CD4-positive, CD25-positive, alpha-beta regulatory T cell (primary cell): ENCODE data around the gene DDX54. TPM values are rescaled to one million over a fixed set of nuclear protein-coding genes. Genes with fewer than 3 reads are reported as not detected.

Experiments used
- ATAC-seq, 2 donors: fragments of 150-1000 bp; cut with Tn5 transposase; one replicate each; pipeline ENCODE4 v1.10.0; 2021; ENCODE audit warnings: low read depth in 2 of 2, moderate number of reproducible peaks in 2 of 2, moderate library complexity in 1 of 2
- DNase-seq, 3 donors: peaks; one replicate each; pipeline versions ENCODE4 v3.0.0 to v3.0.0-alpha.2; 2012 to 2022; ENCODE audit warnings: mixed read lengths in 1 of 3
- H3K27ac ChIP-seq: one replicate; pipeline ENCODE4 v1.7.0; 2013; ENCODE audit warnings: mild to moderate bottlenecking, low read length; ENCODE audit not compliant: insufficient read depth, poor library complexity, severe bottlenecking
- H3K27me3 ChIP-seq: one replicate; pipeline ENCODE4 v1.7.0; 2013; ENCODE audit warnings: low read length; ENCODE audit not compliant: control insufficient read depth, insufficient read depth
- H3K36me3 ChIP-seq: one replicate; pipeline ENCODE4 v1.7.0; 2013; ENCODE audit warnings: mild to moderate bottlenecking, low read length, moderate library complexity; ENCODE audit not compliant: control insufficient read depth, insufficient read depth
- H3K4me1 ChIP-seq: 2 replicates; pipeline ENCODE4 v1.7.0; 2013; ENCODE audit warnings: mild to moderate bottlenecking, low read length; ENCODE audit not compliant: insufficient read depth, control insufficient read depth, poor library complexity, severe bottlenecking
- H3K4me3 ChIP-seq: one replicate; pipeline ENCODE4 v1.7.0; 2013; ENCODE audit warnings: low read depth, mild to moderate bottlenecking, low read length, moderate library complexity
- H3K9me3 ChIP-seq, 2 experiments: 1 replicate in 1 of 2; 2 replicates in 1 of 2; pipeline ENCODE4 v1.7.0; 2013; ENCODE audit warnings: low read length in 2 of 2, mild to moderate bottlenecking in 1 of 2, moderate library complexity in 1 of 2; ENCODE audit not compliant: control insufficient read depth in 2 of 2
- H3K27ac Mint-ChIP-seq, 3 donors: one replicate each; pipeline ENCODE4 v1.8.0; 2020 to 2022; ENCODE audit warnings: mild to moderate bottlenecking in 3 of 3, mixed read lengths in 3 of 3, moderate library complexity in 2 of 3
- H3K27me3 Mint-ChIP-seq: one replicate; pipeline ENCODE4 v1.8.0; 2022; ENCODE audit warnings: mild to moderate bottlenecking, mixed read lengths
- H3K36me3 Mint-ChIP-seq: one replicate; pipeline ENCODE4 v1.8.0; 2020; ENCODE audit warnings: mixed read lengths
- H3K4me1 Mint-ChIP-seq, 4 donors: one replicate each; pipeline ENCODE4 v1.8.0; 2020 to 2022; ENCODE audit warnings: mixed read lengths in 4 of 4, mild to moderate bottlenecking in 1 of 4
- H3K4me3 Mint-ChIP-seq, 4 donors: one replicate each; pipeline ENCODE4 v1.8.0; 2020 to 2022; ENCODE audit warnings: mild to moderate bottlenecking in 4 of 4, mixed read lengths in 4 of 4, moderate library complexity in 3 of 4
- H3K9me3 Mint-ChIP-seq, 7 donors: one replicate each; pipeline ENCODE4 v1.8.0; 2020 to 2022; ENCODE audit warnings: mixed read lengths in 7 of 7, mild to moderate bottlenecking in 3 of 7, moderate library complexity in 2 of 7
- polyA plus RNA-seq, 4 donors: library from polyadenylated mRNA; unstranded; fragments of 300-500 nt; fragmentation: Illumina TruSeq; gene quantifications; one replicate each; pipeline ENCODE4 v1.2.3, GENCODE V29; 2021
- total RNA-seq: library from RNA; stranded (reverse); gene quantifications from one replicate; pipeline ENCODE4 v1.2.3, GENCODE V29; 2022

DDX54 gene
- total and polyA plus RNA-seq, 5 donors from 2014 or later = 12.5 to 75.5 (median 18.4) TPM

GRCh38 chr12:113134521-113134951 is 50.7 kb downstream of the DDX54 start:
- Mint-ChIP-seq H3K4me1 (peaks cover 0 to 24% (median 10%) of the 10 kb centered on the region in 4 donors), H3K27me3 (no peaks in the 10 kb centered on the region), H3K4me3 (peak overlapping the region in 2 of 4 donors; percentile 66 to 71), H3K36me3 (no peaks in the 10 kb centered on the region), H3K27ac (no peak overlapping the region), H3K9me3 (no peaks in the 10 kb centered on the region)
- ATAC-seq (no peak), DNase-seq (no peak)
- H3K4me3 ChIP-seq = no peak overlapping the region
- peaks cover 15% of the 10 kb centered on the region for H3K4me1 ChIP-seq
- no peaks in the 10 kb centered on the region for H3K36me3 ChIP-seq
- H3K27me3 ChIP-seq = no peaks in the 10 kb centered on the region
- H3K27ac ChIP-seq = no peak overlapping the region
- H3K9me3 ChIP-seq = no peaks in the 10 kb centered on the region

GRCh38 chr12:113134071-113134470 is 51.2 kb downstream of the DDX54 start:
- Histone ChIP-seq H3K4me3 (no peak overlapping the region), H3K27ac (no peak overlapping the region), H3K27me3 (no peaks in the 10 kb centered on the region), H3K36me3 (no peaks in the 10 kb centered on the region), H3K4me1 (peaks cover 15% of the 10 kb centered on the region), H3K9me3 (no peaks in the 10 kb centered on the region)
- Mint-ChIP-seq H3K4me1 (peaks cover 0 to 27% (median 10%) of the 10 kb centered on the region in 4 donors), H3K4me3 (peak overlapping the region in 2 of 4 donors; percentile 27 to 39), H3K36me3 (no peaks in the 10 kb centered on the region), H3K27me3 (no peaks in the 10 kb centered on the region), H3K27ac (peak overlapping the region in 1 of 3 donors; percentile 14), H3K9me3 (no peaks in the 10 kb centered on the region)
- no peak for DNase-seq
- no peak for ATAC-seq

GRCh38 chr12:113133666-113134065 is 51.6 kb downstream of the DDX54 start:
- Histone ChIP-seq H3K27ac (no peak overlapping the region), H3K4me3 (no peak overlapping the region), H3K9me3 (no peaks in the 10 kb centered on the region), H3K4me1 (peaks cover 15% of the 10 kb centered on the region), H3K36me3 (no peaks in the 10 kb centered on the region), H3K27me3 (no peaks in the 10 kb centered on the region)
- Mint-ChIP-seq H3K4me3 (peak overlapping the region in 2 of 4 donors; percentile 39 to 80), H3K9me3 (no peaks in the 10 kb centered on the region), H3K27ac (no peak overlapping the region), H3K27me3 (no peaks in the 10 kb centered on the region), H3K36me3 (no peaks in the 10 kb centered on the region), H3K4me1 (peaks cover 0 to 28% (median 10%) of the 10 kb centered on the region in 4 donors)
- ATAC-seq (no peak), DNase-seq (no peak)

- H3K27ac Mint-ChIP-seq = no peak overlapping the region
- no peaks in the 10 kb centered on the region for H3K9me3 ChIP-seq
- ATAC-seq (no peak), DNase-seq (no peak)
- H3K27ac ChIP-seq = no peak overlapping the region
- no peak overlapping the region for H3K4me3 Mint-ChIP-seq
- no peaks in the 10 kb centered on the region for H3K36me3 ChIP-seq
- H3K4me1 Mint-ChIP-seq = peaks cover 0 to 29% (median 12%) of the 10 kb centered on the region in 4 donors
- no peaks in the 10 kb centered on the region for H3K27me3 Mint-ChIP-seq
- no peaks in the 10 kb centered on the region for H3K27me3 ChIP-seq
- H3K4me3 ChIP-seq = no peak overlapping the region
- no peaks in the 10 kb centered on the region for H3K9me3 Mint-ChIP-seq
- no peaks in the 10 kb centered on the region for H3K36me3 Mint-ChIP-seq
- H3K4me1 ChIP-seq = peaks cover 15% of the 10 kb centered on the region
Observed at GRCh38 chr12:113133036-113133435, 52.2 kb downstream of the DDX54 start.

GRCh38 chr12:113131556-113131955 is 53.7 kb downstream of the DDX54 start:
- Histone ChIP-seq H3K4me3 (no peak overlapping the region), H3K36me3 (no peaks in the 10 kb centered on the region), H3K27me3 (no peaks in the 10 kb centered on the region), H3K27ac (no peak overlapping the region), H3K9me3 (no peaks in the 10 kb centered on the region), H3K4me1 (peaks cover 13% of the 10 kb centered on the region)
- ATAC-seq (no peak), DNase-seq (no peak)
- no peaks in the 10 kb centered on the region for H3K9me3 Mint-ChIP-seq
- peaks cover 0 to 25% (median 10%) of the 10 kb centered on the region in 4 donors for H3K4me1 Mint-ChIP-seq
- peak overlapping the region in 2 of 3 donors; percentile 2 to 20 for H3K27ac Mint-ChIP-seq
- no peak overlapping the region for H3K4me3 Mint-ChIP-seq
- no peaks in the 10 kb centered on the region for H3K27me3 Mint-ChIP-seq
- H3K36me3 Mint-ChIP-seq = no peaks in the 10 kb centered on the region

- DNase-seq (no peak), ATAC-seq (peak in 1 of 2 donors; percentile 37)
- Mint-ChIP-seq H3K4me1 (peaks cover 0 to 17% (median 3%) of the 10 kb centered on the region in 4 donors), H3K4me3 (no peak overlapping the region), H3K9me3 (no peaks in the 10 kb centered on the region), H3K27me3 (no peaks in the 10 kb centered on the region), H3K36me3 (no peaks in the 10 kb centered on the region), H3K27ac (peak overlapping the region in 1 of 3 donors; percentile 76)
- H3K27ac ChIP-seq = no peak overlapping the region
- H3K9me3 ChIP-seq = no peaks in the 10 kb centered on the region
- H3K27me3 ChIP-seq = no peaks in the 10 kb centered on the region
- H3K36me3 ChIP-seq = no peaks in the 10 kb centered on the region
- no peak overlapping the region for H3K4me3 ChIP-seq
- H3K4me1 ChIP-seq = peaks cover 4% of the 10 kb centered on the region
Observed at GRCh38 chr12:113130457-113131135, 54.7 kb downstream of the DDX54 start.

- Mint-ChIP-seq H3K9me3 (no peaks in the 10 kb centered on the region), H3K27me3 (no peaks in the 10 kb centered on the region), H3K4me1 (peaks cover 0 to 12% (median 3%) of the 10 kb centered on the region in 4 donors), H3K4me3 (peak overlapping the region in 1 of 4 donors; percentile 21), H3K36me3 (no peaks in the 10 kb centered on the region), H3K27ac (peak overlapping the region in 1 of 3 donors; percentile 61)
- ATAC-seq (peak in 1 of 2 donors; percentile 7), DNase-seq (no peak)
- no peak overlapping the region for H3K27ac ChIP-seq
- H3K27me3 ChIP-seq = no peaks in the 10 kb centered on the region
- no peaks in the 10 kb centered on the region for H3K9me3 ChIP-seq
- H3K36me3 ChIP-seq = no peaks in the 10 kb centered on the region
- no peak overlapping the region for H3K4me3 ChIP-seq
- peaks cover 1% of the 10 kb centered on the region for H3K4me1 ChIP-seq
Observed at GRCh38 chr12:113129664-113130456, 55.4 kb downstream of the DDX54 start.
